Prostate gland (tissue), 2 donors: Measurements from ENCODE around the gene TACC2.

ENCODE experiments used
- CTCF ChIP-seq, 4 experiments: fragments of 200-600 bp in 2 of 4; fragments of 450-650 bp in 2 of 4; sonication (generic) in 2 of 4; IDR thresholded peaks; 1 replicate in 3 of 4; 2 replicates in 1 of 4; pipeline ENCODE4 v1.5.1; 2016 to 2019; ENCODE audit warnings: antibody characterized with exemption in 4 of 4, mild to moderate bottlenecking in 2 of 4, moderate library complexity in 2 of 4
- POLR2A ChIP-seq: fragments of 450-650 bp; IDR thresholded peaks from one replicate; pipeline ENCODE4 v1.6.1; 2016; ENCODE audit warnings: antibody characterized with exemption, mild to moderate bottlenecking

- TF ChIP-seq CTCF (IDR thresholded peaks at IDR 0.05) (no peak), POLR2A (no peak)
These were observed 240.7 kb downstream of the TACC2 start for GRCh38 chr10:122229666-122230065.
